Endothelial cell of umbilical vein (primary cell): ENCODE measurements around the gene FAM237A. TPM values are rescaled to one million over a fixed set of nuclear protein-coding genes. Genes with fewer than 3 reads are reported as not detected.

Experiments
- BruUV-seq: library from RNA; stranded (reverse); fragments of 400-500 nt; replicated peaks from 2 replicates; lab custom pipeline; 2021; lab: Mats Ljungman, UMichigan
- CTCF ChIA-PET: fragments of 300-600, 350-600 bp; sonication (Branson Sonifier 250); formaldehyde crosslinking; loops from one replicate; lab custom pipeline; 2021; ENCODE audit warnings: antibody characterized with exemption, inconsistent platforms; lab: Charles Lee
- POLR2A ChIA-PET: fragments of 300-600, 350-600 bp; sonication (Branson Sonifier 250); formaldehyde crosslinking; loops from one replicate; lab custom pipeline; 2021; ENCODE audit warnings: antibody characterized with exemption, inconsistent platforms; lab: Charles Lee
- DNase-seq: peaks from one replicate; pipeline ENCODE4 v3.0.0-alpha.2; 2011; ENCODE audit warnings: low read depth, low spot score
- FAIRE-seq: peaks from 2 replicates; lab custom pipeline; 2011; peaks lifted over from hg19 to GRCh38; lab: Jason Lieb, UNC
- H2AFZ ChIP-seq: 2 replicates; pipeline ENCODE4 v1.6.0; 2012; ENCODE audit warnings: low read depth, low read length, control low read depth, inconsistent platforms
- H3K27ac ChIP-seq: 2 replicates; pipeline ENCODE4 v1.5.1; 2011; ENCODE audit warnings: low read depth, mild to moderate bottlenecking, control low read depth, low read length, moderate library complexity; ENCODE audit not compliant: insufficient read depth
- H3K27me3 ChIP-seq, 2 experiments: 2 replicates each; pipeline versions ENCODE4 v1.6.0 to v1.6.1; 2011; ENCODE audit warnings: low read length in 2 of 2, mixed read lengths in 1 of 2; ENCODE audit not compliant: control insufficient read depth in 2 of 2, insufficient read depth in 2 of 2
- H3K36me3 ChIP-seq, 2 experiments: 2 replicates in 1 of 2; 3 replicates in 1 of 2; pipeline ENCODE4 v1.5.1; 2011; ENCODE audit warnings: low read length in 2 of 2, mild to moderate bottlenecking in 1 of 2, moderate library complexity in 1 of 2; ENCODE audit not compliant: control insufficient read depth in 2 of 2, insufficient read depth in 2 of 2; ENCODE audit errors: extremely low read depth in 1 of 2
- H3K4me1 ChIP-seq: 3 replicates; pipeline ENCODE4 v1.5.1; 2011; ENCODE audit warnings: mild to moderate bottlenecking, low read length; ENCODE audit not compliant: control insufficient read depth, insufficient read depth; ENCODE audit errors: extremely low read depth
- H3K4me2 ChIP-seq: 2 replicates; pipeline ENCODE4 v1.6.1; 2011; ENCODE audit warnings: low read length, control low read depth, mixed read lengths; ENCODE audit not compliant: insufficient read depth
- H3K4me3 ChIP-seq, 3 experiments: fragments of 200-600 bp in 1 of 3; sonication (generic), shearing (Covaris generic) in 1 of 3; replicated peaks in 1 of 3; 2 replicates each; pipeline ENCODE4 v1.5.1; 2011 to 2016; ENCODE audit warnings: control low read depth in 3 of 3, low read length in 3 of 3, mild to moderate bottlenecking in 2 of 3, inconsistent platforms in 1 of 3, low read depth in 1 of 3, moderate library complexity in 1 of 3; ENCODE audit not compliant: insufficient read depth in 1 of 3
- H3K79me2 ChIP-seq: 2 replicates; pipeline ENCODE4 v1.6.0; 2012; ENCODE audit warnings: low read length, inconsistent platforms; ENCODE audit not compliant: control insufficient read depth, insufficient read depth
- H3K9ac ChIP-seq: replicated peaks from 2 replicates; pipeline ENCODE3; 2011; ENCODE audit warnings: low read length, control low read depth; ENCODE audit not compliant: insufficient read depth; ENCODE audit errors: extremely low read depth
- H3K9me1 ChIP-seq: replicated peaks from 3 replicates; pipeline ENCODE4 v1.6.0; 2011; ENCODE audit warnings: mild to moderate bottlenecking, low read length; ENCODE audit not compliant: control insufficient read depth, insufficient read depth; ENCODE audit errors: extremely low read depth
- H3K9me3 ChIP-seq: replicated peaks from 2 replicates; pipeline ENCODE4 v1.5.1; 2012; ENCODE audit warnings: low read length, inconsistent platforms; ENCODE audit not compliant: control insufficient read depth, insufficient read depth
- H4K20me1 ChIP-seq: replicated peaks from 2 replicates; pipeline ENCODE3; 2011; ENCODE audit warnings: mild to moderate bottlenecking, low read length; ENCODE audit not compliant: control insufficient read depth, insufficient read depth; ENCODE audit errors: extremely low read depth
- CTCF ChIP-seq, 2 donors: IDR thresholded peaks; 1 replicate in 1 of 2; 2 replicates in 1 of 2; pipeline ENCODE4 v1.5.1; 2011; ENCODE audit warnings: low read length in 2 of 2, mild to moderate bottlenecking in 2 of 2, moderate library complexity in 2 of 2, control low read depth in 1 of 2, inconsistent platforms in 1 of 2, low read depth in 1 of 2; ENCODE audit not compliant: insufficient read depth in 1 of 2; ENCODE audit errors: extremely low read depth in 1 of 2
- EZH2 ChIP-seq: IDR thresholded peaks from 2 replicates; pipeline ENCODE4 v1.6.1; 2012; ENCODE audit warnings: borderline replicate concordance, low read depth, mild to moderate bottlenecking, moderate library complexity, low read length, inconsistent platforms; ENCODE audit not compliant: severe bottlenecking
- FOS ChIP-seq: IDR thresholded peaks from 2 replicates; pipeline ENCODE4 v1.6.1; 2011; ENCODE audit warnings: mild to moderate bottlenecking, low read length, moderate library complexity, borderline replicate concordance; ENCODE audit not compliant: insufficient read depth
- GATA2 ChIP-seq: IDR thresholded peaks from 2 replicates; pipeline ENCODE4 v1.7.0; 2011; ENCODE audit warnings: low read depth, mild to moderate bottlenecking, moderate library complexity, mixed read lengths, low read length; ENCODE audit not compliant: insufficient read length, insufficient read depth
- JUN ChIP-seq: IDR thresholded peaks from 2 replicates; pipeline ENCODE4 v1.6.1; 2011; ENCODE audit warnings: borderline replicate concordance, low read depth; ENCODE audit not compliant: insufficient read length, insufficient read depth
- MAX ChIP-seq: IDR thresholded peaks from 2 replicates; pipeline ENCODE4 v1.6.1; 2011; ENCODE audit not compliant: insufficient read depth, insufficient read length
- MYC ChIP-seq: IDR thresholded peaks from one replicate; pipeline ENCODE4 v1.6.1; 2011; ENCODE audit warnings: mild to moderate bottlenecking, low read depth, low read length
- POLR2A ChIP-seq: IDR thresholded peaks from 2 replicates; pipeline ENCODE4 v1.6.1; 2012; ENCODE audit warnings: low read depth, mild to moderate bottlenecking, control low read depth, low read length
- POLR2AphosphoS5 ChIP-seq: IDR thresholded peaks from 2 replicates; pipeline ENCODE4 v1.6.1; 2012; ENCODE audit warnings: low read depth, mild to moderate bottlenecking, control low read depth, low read length, moderate library complexity; ENCODE audit not compliant: insufficient read depth
- dilution Hi-C: fragments of 300-500 bp; cut with MboI; formaldehyde crosslinking; loops from one replicate; pipeline ENCODE4 v1.15.0; 2019; ENCODE audit warnings: low sequenced_read_pairs; ENCODE audit not compliant: extremely low pct_ligation_motif_present
- intact Hi-C: fragments of 100-400 bp; cut with micrococcal nuclease; formaldehyde crosslinking; loops from one replicate; pipeline ENCODE4 v1.10.0; 2022
- polyA plus RNA-seq, 4 experiments: library from polyadenylated mRNA; depleted of rRNA in 3 of 4; stranded (reverse) in 3 of 4; unstranded in 1 of 4; fragments of >200 nt; gene quantifications; 2 replicates each; pipeline versions ENCODE4 v1.2.1 to v1.2.3, GENCODE V29; 2011 to 2012; ENCODE audit warnings: missing spikeins in 1 of 4
- total RNA-seq: library from RNA; stranded (reverse); gene quantifications from 2 replicates; pipeline ENCODE4 v1.2.3, GENCODE V29; 2021

FAM237A gene
- total and polyA plus RNA-seq, 2 donors (not counting 3 experiments of a cell fraction or from before 2014, with no cell fraction given): not detected

GRCh38 chr2:206626108-206626507, 16.2 kb upstream of the FAM237A start:
- TF ChIP-seq FOS (no peak), GATA2 (no peak), MYC (no peak), CTCF (IDR thresholded peaks at IDR 0.05; ENCODE audit: extremely low read depth in 1 of 2, insufficient read depth in 1 of 2, low read depth in 1 of 2, low read length in 2 of 2) (no peak), MAX (no peak), JUN (no peak), POLR2AphosphoS5 (no peak), EZH2 (no peak), POLR2A (no peak)
- no peak for DNase-seq
- Histone ChIP-seq H3K9ac (no peak overlapping the region), H4K20me1 (no peaks in the 10 kb centered on the region), H3K9me1 (no peaks in the 10 kb centered on the region), H2AFZ (no peak overlapping the region), H3K4me2 (no peak overlapping the region), H3K36me3 (no peaks in the 10 kb centered on the region), H3K4me1 (no peaks in the 10 kb centered on the region), H3K27me3 (peaks cover 3 to 7% of the 10 kb centered on the region in 2 experiments), H3K79me2 (no peaks in the 10 kb centered on the region), H3K4me3 (no peak overlapping the region), H3K27ac (no peak overlapping the region), H3K9me3 (no peaks in the 10 kb centered on the region)
- dilution Hi-C loops: no loop called here
- BruUV-seq: no TSS peak
- POLR2A ChIA-PET: no interaction called here
- intact Hi-C loops: no loop called here
- CTCF ChIA-PET: no interaction called here
- FAIRE-seq: no peak
